Tibial nerve (tissue), 4 donors: Measurements from ENCODE around the gene RGS8. TPM values are rescaled to one million over a fixed set of nuclear protein-coding genes. Genes with fewer than 3 reads are reported as not detected.

ENCODE experiments used
- DNase-seq, 2 donors: peaks; one replicate each; pipeline ENCODE4 v3.0.0-alpha.2; 2019; ENCODE audit warnings: low spot score in 2 of 2
- H3K27ac ChIP-seq, 4 donors: fragments of 200-600 bp; sonication (generic) in 3 of 4; one replicate each; pipeline ENCODE4 v1.5.1; 2017 to 2019; ENCODE audit warnings: mild to moderate bottlenecking in 1 of 4
- H3K27me3 ChIP-seq, 2 donors: fragments of 200-600 bp; sonication (generic) in 1 of 2; one replicate each; pipeline versions ENCODE4 v1.5.1 to v1.6.0; 2017 to 2019
- H3K36me3 ChIP-seq, 3 donors: fragments of 200-600 bp; sonication (generic); one replicate each; pipeline ENCODE4 v1.5.1; 2018 to 2019
- H3K4me1 ChIP-seq, 4 donors: fragments of 200-600 bp; sonication (generic) in 3 of 4; one replicate each; pipeline ENCODE4 v1.5.1; 2017 to 2019
- H3K4me3 ChIP-seq, 4 donors: fragments of 200-600 bp; sonication (generic) in 3 of 4; one replicate each; pipeline ENCODE4 v1.5.1; 2017 to 2019; ENCODE audit warnings: mild to moderate bottlenecking in 1 of 4, moderate library complexity in 1 of 4
- H3K9me3 ChIP-seq, 4 donors: fragments of 200-600 bp; sonication (generic) in 3 of 4; one replicate each; pipeline ENCODE4 v1.5.1; 2017 to 2019
- EP300 ChIP-seq, 2 donors: sonication (generic); formaldehyde crosslinking; IDR thresholded peaks; one replicate each; pipeline ENCODE4 v1.6.1; 2017; ENCODE audit warnings: antibody characterized with exemption in 2 of 2, mild to moderate bottlenecking in 1 of 2
- POLR2A ChIP-seq, 2 donors: fragments of 450-650 bp; IDR thresholded peaks; one replicate each; pipeline ENCODE4 v1.6.1; 2017; ENCODE audit warnings: antibody characterized with exemption in 2 of 2, mild to moderate bottlenecking in 2 of 2, moderate library complexity in 2 of 2
- WGBS, 2 donors: methylation state at CpG; one replicate each; pipeline ENCODE4 v1.1.5; 2018; 5-methylcytosine and 5-hydroxymethylcytosine counted together
- total RNA-seq, 4 donors: library from RNA; depleted of rRNA; stranded (reverse); fragments of >200 nt; gene quantifications; one replicate each; pipeline ENCODE4 v1.1.0, GENCODE V29; 2016
- TF ChIP-seq, protein P1 (sequence below), 5 experiments: fragments of 200-600 bp in 3 of 5; fragments of 450-650 bp in 2 of 5; sonication (generic) in 3 of 5; IDR thresholded peaks; one replicate each; pipeline ENCODE4 v1.5.1; 2016 to 2019; ENCODE audit warnings: antibody characterized with exemption in 5 of 5, mild to moderate bottlenecking in 3 of 5, moderate library complexity in 2 of 5

RGS8 gene
- total RNA-seq, 4 donors from 2014 or later = not detected

DNA sequence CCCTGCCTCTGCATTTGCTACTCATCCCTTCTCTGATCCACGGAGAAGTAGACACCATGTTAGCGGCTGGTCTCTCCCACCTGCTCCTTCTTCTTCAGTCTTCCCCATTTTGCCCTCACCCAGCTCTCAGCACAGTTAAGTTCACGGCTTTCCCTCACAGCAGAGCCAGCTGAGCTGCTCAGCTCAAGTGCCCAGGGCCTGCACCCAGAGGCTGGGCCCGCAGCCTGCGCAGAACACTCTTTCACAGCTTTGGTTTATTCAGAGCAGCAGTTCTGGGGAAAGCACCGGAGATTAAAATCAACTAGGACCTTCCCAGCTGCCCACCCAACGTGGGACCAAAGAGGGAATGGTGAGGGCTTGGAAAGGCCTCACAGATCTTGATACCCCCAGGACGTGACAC lies 41.9 kb downstream of the RGS8 start:
- Histone ChIP-seq H3K27me3 (no peaks in the 10 kb centered on the region), H3K4me1 (no peaks in the 10 kb centered on the region), H3K27ac (no peak overlapping the region), H3K9me3 (no peaks in the 10 kb centered on the region), H3K4me3 (no peak overlapping the region), H3K36me3 (no peaks in the 10 kb centered on the region)
- TF ChIP-seq POLR2A (IDR thresholded peaks at IDR 0.05) (no peak), EP300 (IDR thresholded peaks at IDR 0.05) (no peak)
- TF ChIP-seq, protein P1, sequence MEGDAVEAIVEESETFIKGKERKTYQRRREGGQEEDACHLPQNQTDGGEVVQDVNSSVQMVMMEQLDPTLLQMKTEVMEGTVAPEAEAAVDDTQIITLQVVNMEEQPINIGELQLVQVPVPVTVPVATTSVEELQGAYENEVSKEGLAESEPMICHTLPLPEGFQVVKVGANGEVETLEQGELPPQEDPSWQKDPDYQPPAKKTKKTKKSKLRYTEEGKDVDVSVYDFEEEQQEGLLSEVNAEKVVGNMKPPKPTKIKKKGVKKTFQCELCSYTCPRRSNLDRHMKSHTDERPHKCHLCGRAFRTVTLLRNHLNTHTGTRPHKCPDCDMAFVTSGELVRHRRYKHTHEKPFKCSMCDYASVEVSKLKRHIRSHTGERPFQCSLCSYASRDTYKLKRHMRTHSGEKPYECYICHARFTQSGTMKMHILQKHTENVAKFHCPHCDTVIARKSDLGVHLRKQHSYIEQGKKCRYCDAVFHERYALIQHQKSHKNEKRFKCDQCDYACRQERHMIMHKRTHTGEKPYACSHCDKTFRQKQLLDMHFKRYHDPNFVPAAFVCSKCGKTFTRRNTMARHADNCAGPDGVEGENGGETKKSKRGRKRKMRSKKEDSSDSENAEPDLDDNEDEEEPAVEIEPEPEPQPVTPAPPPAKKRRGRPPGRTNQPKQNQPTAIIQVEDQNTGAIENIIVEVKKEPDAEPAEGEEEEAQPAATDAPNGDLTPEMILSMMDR (IDR thresholded peaks at IDR 0.05) = no peak
- 94 to 95% methylated on average over 8 of the region's 8 CpGs for WGBS, 2 donors
- DNase-seq = no peak

DNA sequence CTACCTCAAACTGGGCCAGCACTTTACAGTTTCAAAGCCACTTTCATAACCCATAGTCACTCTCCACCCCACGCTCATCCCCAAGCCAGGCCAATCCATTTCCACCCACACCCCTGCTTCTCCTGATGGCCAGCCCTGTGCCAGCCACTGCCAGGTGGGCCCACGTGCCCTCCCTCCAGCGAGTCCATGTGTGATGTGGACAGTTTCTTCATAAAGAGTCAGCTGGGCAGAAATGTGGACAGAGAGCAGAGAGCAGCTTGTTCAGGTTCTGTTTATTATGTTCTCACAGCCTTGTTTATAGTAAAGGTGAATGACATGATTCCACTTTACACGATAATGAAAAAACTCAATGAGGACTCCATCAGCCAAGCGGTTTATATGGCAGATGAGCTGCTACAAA lies 42.8 kb downstream of the RGS8 start:
- H3K27me3 ChIP-seq = no peaks in the 10 kb centered on the region
- H3K4me1 ChIP-seq = no peaks in the 10 kb centered on the region
- H3K27ac ChIP-seq = no peak overlapping the region
- WGBS, 2 donors = 92 to 93% methylated on average over 5 of the region's 5 CpGs
- DNase-seq = no peak
- no peak for TF ChIP-seq POLR2A (IDR thresholded peaks at IDR 0.05)
- TF ChIP-seq, protein P1 (IDR thresholded peaks at IDR 0.05) = no peak
- no peak for TF ChIP-seq EP300 (IDR thresholded peaks at IDR 0.05)
- H3K36me3 ChIP-seq = no peaks in the 10 kb centered on the region
- no peak overlapping the region for H3K4me3 ChIP-seq
- no peaks in the 10 kb centered on the region for H3K9me3 ChIP-seq

DNA sequence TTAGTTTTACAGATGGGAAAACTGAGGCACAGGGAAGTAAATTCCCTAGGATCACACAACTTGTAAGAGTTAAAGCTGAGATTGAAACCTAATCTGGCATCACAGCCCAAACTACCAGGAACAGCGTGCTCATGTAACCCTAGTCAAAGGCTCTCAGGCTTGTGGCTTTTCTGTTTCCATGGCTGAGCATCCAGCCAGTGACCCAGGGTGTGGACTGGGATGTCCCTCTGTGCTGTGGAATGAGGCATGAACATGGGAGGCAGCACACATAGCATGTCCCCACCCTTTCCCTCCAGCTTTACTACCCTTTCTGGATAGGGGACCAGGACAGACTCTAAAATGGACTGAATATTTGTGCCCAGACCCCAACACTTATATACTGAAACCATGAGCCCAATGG lies 45.1 kb downstream of the RGS8 start:
- 71 to 92% methylated on average over 1 of the region's 1 CpG for WGBS, 2 donors
- Histone ChIP-seq H3K27me3 (no peaks in the 10 kb centered on the region), H3K4me3 (no peak overlapping the region), H3K36me3 (no peaks in the 10 kb centered on the region), H3K27ac (no peak overlapping the region), H3K4me1 (no peaks in the 10 kb centered on the region), H3K9me3 (no peaks in the 10 kb centered on the region)
- no peak for DNase-seq
- TF ChIP-seq EP300 (IDR thresholded peaks at IDR 0.05) = no peak
- TF ChIP-seq, protein P1 (IDR thresholded peaks at IDR 0.05) = no peak
- TF ChIP-seq POLR2A (IDR thresholded peaks at IDR 0.05) = no peak

DNA sequence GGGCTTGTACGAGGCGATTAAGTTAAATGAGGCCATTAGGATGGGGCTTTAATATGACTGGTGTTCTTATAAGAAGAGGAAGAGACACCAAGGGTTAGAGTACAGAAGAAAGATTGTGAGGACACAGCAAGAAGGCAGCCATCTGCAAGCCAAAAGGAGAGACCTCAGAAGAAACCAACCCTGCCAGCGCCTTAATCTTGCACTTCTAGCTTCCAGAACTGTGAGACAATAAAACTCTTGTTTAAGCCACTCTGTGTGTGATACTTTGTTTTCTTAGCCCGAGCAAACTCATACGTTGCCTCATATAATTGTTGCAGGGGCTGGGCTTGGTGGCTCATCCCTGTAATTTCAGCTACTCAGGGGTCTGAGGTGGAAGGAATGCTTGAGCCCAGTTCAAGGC lies 46.6 kb downstream of the RGS8 start:
- 65 to 79% methylated on average over 5 of the region's 5 CpGs for WGBS, 2 donors
- no peaks in the 10 kb centered on the region for H3K9me3 ChIP-seq
- no peak overlapping the region for H3K4me3 ChIP-seq
- H3K27ac ChIP-seq = no peak overlapping the region
- H3K36me3 ChIP-seq = no peaks in the 10 kb centered on the region
- no peak for DNase-seq
- peaks cover 0 to 5% (median 0%) of the 10 kb centered on the region in 4 donors for H3K4me1 ChIP-seq
- TF ChIP-seq POLR2A (IDR thresholded peaks at IDR 0.05) (no peak), EP300 (IDR thresholded peaks at IDR 0.05) (no peak)
- TF ChIP-seq, protein P1 (IDR thresholded peaks at IDR 0.05) = no peak
- H3K27me3 ChIP-seq = no peaks in the 10 kb centered on the region

DNA sequence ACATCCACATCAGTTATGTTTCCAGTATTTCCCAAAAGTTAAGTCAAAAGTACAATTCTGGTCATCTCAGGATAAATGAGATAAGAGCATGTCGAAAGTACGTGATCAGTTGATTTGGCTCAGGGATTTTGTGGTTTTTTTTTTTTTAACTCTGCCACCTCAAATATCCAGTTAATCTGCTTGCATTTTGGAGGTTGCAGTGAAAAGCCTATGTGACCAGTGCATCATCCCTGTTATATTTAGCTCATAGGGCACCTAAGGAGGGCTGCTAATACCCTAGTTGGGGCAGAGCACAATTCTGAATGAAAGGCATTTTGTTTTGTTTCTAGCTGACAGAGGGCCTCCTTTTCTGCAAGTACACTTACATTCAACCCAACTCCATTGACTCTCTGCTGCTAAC lies 48.5 kb downstream of the RGS8 start:
- Histone ChIP-seq H3K27me3 (no peaks in the 10 kb centered on the region), H3K27ac (no peak overlapping the region), H3K4me1 (peaks cover 0 to 5% (median 0%) of the 10 kb centered on the region in 4 donors), H3K4me3 (no peak overlapping the region), H3K36me3 (no peaks in the 10 kb centered on the region), H3K9me3 (no peaks in the 10 kb centered on the region)
- WGBS, 2 donors = 65 to 74% methylated on average over 2 of the region's 2 CpGs
- TF ChIP-seq POLR2A (IDR thresholded peaks at IDR 0.05) = no peak
- TF ChIP-seq EP300 (IDR thresholded peaks at IDR 0.05) = no peak
- TF ChIP-seq, protein P1 (IDR thresholded peaks at IDR 0.05) = no peak
- DNase-seq = no peak

Other genes starting within 250 kb of the RGS8 start
- gene RGSL1, start 234.4 kb downstream of the RGS8 start, total RNA-seq = not detected
- gene RNASEL, start 95.3 kb downstream of the RGS8 start, total RNA-seq = 1 to 10 TPM; 7.3 to 9.8 (median 8.8) TPM
- 1 to 10 TPM in 3 of 4 donors, under 1 TPM in 1; 0.78 to 2.1 (median 1.2) TPM for gene RGS16, start 80.2 kb downstream of the RGS8 start, total RNA-seq
- 10 to 100 TPM in 2 of 4 donors, 1 to 10 TPM in 2; 2.2 to 45.9 (median 10.1) TPM for gene NPL, start 105.2 kb upstream of the RGS8 start, total RNA-seq
- gene DHX9, start 154.8 kb upstream of the RGS8 start, total RNA-seq = 100 to 1,000 TPM in 2 of 4 donors, 10 to 100 TPM in 2; 89.1 to 148 (median 109) TPM